Mesothelial cell of epicardium (in vitro differentiated cells): ENCODE results near the gene CRACR2B. TPM values are rescaled to one million over a fixed set of nuclear protein-coding genes. Genes with fewer than 3 reads are reported as not detected.
A peak's percentile ranks its signal among the peaks of the same experiment; 100 is the strongest.

Experiments
- DNase-seq, 2 experiments: peaks; one replicate each; pipeline ENCODE4 v3.0.0; 2021; ENCODE audit warnings: low spot score in 2 of 2; ENCODE audit not compliant: unreplicated experiment in 2 of 2
- H3K27ac Mint-ChIP-seq: 2 replicates; pipeline ENCODE4 v1.8.0; 2021; ENCODE audit warnings: mixed read lengths
- H3K27me3 Mint-ChIP-seq: 2 replicates; pipeline ENCODE4 v1.8.0; 2021; ENCODE audit warnings: low read depth, mixed read lengths
- H3K36me3 Mint-ChIP-seq: 2 replicates; pipeline ENCODE4 v1.8.0; 2021; ENCODE audit warnings: mixed read lengths
- H3K4me1 Mint-ChIP-seq: 2 replicates; pipeline ENCODE4 v1.8.0; 2021; ENCODE audit warnings: mixed read lengths
- H3K4me3 Mint-ChIP-seq: 2 replicates; pipeline ENCODE4 v1.8.0; 2021; ENCODE audit warnings: mild to moderate bottlenecking, moderate library complexity, mixed read lengths
- H3K9me3 Mint-ChIP-seq: 2 replicates; pipeline ENCODE4 v1.8.0; 2021; ENCODE audit warnings: mixed read lengths
- CTCF ChIP-seq: fragments of 200-600 bp; sonication (generic); IDR thresholded peaks from one replicate; pipeline ENCODE4 v1.5.0; 2021; ENCODE audit warnings: antibody characterized with exemption; ENCODE audit not compliant: unreplicated experiment
- total RNA-seq: library from RNA; stranded (reverse); gene quantifications from 3 replicates; pipeline ENCODE4 v1.2.1, GENCODE V29; 2021

CRACR2B gene
- 9.9 to 10.6 TPM (median 10.0 TPM) in 3 replicates for total RNA-seq

- DNase-seq, result no peak
- H3K27ac Mint-ChIP-seq, result no peak within 1 kb of the TSS
These were observed at the start of gene CRACR2B for GRCh38 chr11:827897-828192. CRACR2B (plus strand) TSS chr11:827919; CDS start chr11:828608, 689 bp downstream.

GRCh38 chr11:778976-779954 is 48.5 kb upstream of the CRACR2B start:
- TF ChIP-seq CTCF, result no peak
- Mint-ChIP-seq H3K36me3 (peaks cover 3% of the 10 kb centered on the region), H3K27me3 (no peaks in the 10 kb centered on the region), H3K9me3 (no peaks in the 10 kb centered on the region), H3K27ac (no peak overlapping the region), H3K4me1 (peaks cover 26% of the 10 kb centered on the region), H3K4me3 (peak overlapping the region; percentile 54)
- DNase-seq, result no peak

More at GRCh38 chr11:827897-828192, at the start of gene CRACR2B:
- peaks cover 34% of the 10 kb centered on the region for H3K4me1 Mint-ChIP-seq
- peaks cover 51% of the 10 kb centered on the region for H3K27me3 Mint-ChIP-seq
- no peaks in the 10 kb centered on the region for H3K9me3 Mint-ChIP-seq
- no peak for TF ChIP-seq CTCF
- H3K36me3 Mint-ChIP-seq, result peaks cover 7% of the 10 kb centered on the region
- H3K4me3 Mint-ChIP-seq, result peak within 1 kb of the TSS; percentile 68

- TF ChIP-seq CTCF, result no peak
- H3K4me3 Mint-ChIP-seq, result no peak overlapping the region
These were observed 47.7 kb upstream of the CRACR2B start for GRCh38 chr11:779955-780532.

GRCh38 chr11:782264-783174 is 45.2 kb upstream of the CRACR2B start:
- Mint-ChIP-seq H3K36me3 (peaks cover 3% of the 10 kb centered on the region), H3K4me1 (peaks cover 12% of the 10 kb centered on the region), H3K4me3 (no peak overlapping the region), H3K27me3 (no peaks in the 10 kb centered on the region), H3K9me3 (no peaks in the 10 kb centered on the region), H3K27ac (no peak overlapping the region)
- no peak for TF ChIP-seq CTCF
- no peak for DNase-seq

More at GRCh38 chr11:779955-780532, 47.7 kb upstream of the CRACR2B start:
- no peaks in the 10 kb centered on the region for H3K27me3 Mint-ChIP-seq
- H3K4me1 Mint-ChIP-seq, result peaks cover 25% of the 10 kb centered on the region
- no peak overlapping the region for H3K27ac Mint-ChIP-seq
- peaks cover 3% of the 10 kb centered on the region for H3K36me3 Mint-ChIP-seq
- no peak for DNase-seq
- H3K9me3 Mint-ChIP-seq, result no peaks in the 10 kb centered on the region

- Mint-ChIP-seq H3K4me1 (peaks cover 12% of the 10 kb centered on the region), H3K4me3 (peak overlapping the region; percentile 11), H3K27me3 (no peaks in the 10 kb centered on the region), H3K27ac (peak overlapping the region; percentile 68), H3K36me3 (peaks cover 3% of the 10 kb centered on the region), H3K9me3 (no peaks in the 10 kb centered on the region)
- peak; percentile 45 for TF ChIP-seq CTCF
- peak; percentile 72 to 81 for DNase-seq
These were observed 44.1 kb upstream of the CRACR2B start for GRCh38 chr11:783581-784015.
